Omental fat pad (tissue), 4 donors: Measurements from ENCODE around the gene SVEP1. TPM values are rescaled to one million over a fixed set of nuclear protein-coding genes. Genes with fewer than 3 reads are reported as not detected.

Source experiments
- ATAC-seq: fragments of 150-250 bp; one replicate; pipeline ENCODE4 v1.9.1; 2016; ENCODE audit warnings: mild to moderate bottlenecking, moderate library complexity; ENCODE audit not compliant: low FRiP score
- DNase-seq: peaks from one replicate; pipeline ENCODE4 v3.0.0-alpha.2; 2019; ENCODE audit warnings: low spot score
- CTCF ChIP-seq, 3 donors: fragments of 450-650 bp; IDR thresholded peaks; one replicate each; pipeline ENCODE4 v1.5.1; 2016 to 2017; ENCODE audit warnings: antibody characterized with exemption in 3 of 3, mild to moderate bottlenecking in 3 of 3, moderate library complexity in 2 of 3
- small RNA-seq: library from RNA; depleted of rRNA; stranded (forward); fragments of <200 nt; gene quantifications from one replicate; pipeline ENCODE3, GENCODE V24; 2016
- total RNA-seq, 4 donors: library from RNA; depleted of rRNA; stranded (reverse); fragments of >200 nt; gene quantifications; one replicate each; pipeline ENCODE4 v1.1.0, GENCODE V29; 2016

The SVEP1 gene
- total RNA-seq, 4 donors from 2014 or later = 140 to 465 (median 209) TPM

GRCh38 chr9:110319781-110320492 is 259.6 kb downstream of the SVEP1 start:
- DNase-seq = no peak
- ATAC-seq = no peak
- TF ChIP-seq CTCF (IDR thresholded peaks at IDR 0.05) = no peak

- no peak for ATAC-seq
- no peak for DNase-seq
- TF ChIP-seq CTCF (IDR thresholded peaks at IDR 0.05) = no peak
Observed at GRCh38 chr9:110317911-110318310, 261.6 kb downstream of the SVEP1 start.

- ATAC-seq = no peak
- TF ChIP-seq CTCF (IDR thresholded peaks at IDR 0.05) = no peak
- no peak for DNase-seq
Observed at GRCh38 chr9:110316261-110317075, 263.1 kb downstream of the SVEP1 start.

Small RNA genes lying within 50 kb of the gene (small RNA-seq; reads per million reads assigned to genes)
- not detected for gene RNU6-1039P

Other genes with a start within 250 kb of the SVEP1 start
- gene TXNDC8, start 241.9 kb downstream of the SVEP1 start, total RNA-seq = not detected
- under 1 TPM in 2 of 4 donors, not detected in 2; 0.31 to 0.37 TPM for gene MUSK, start 89.0 kb upstream of the SVEP1 start, total RNA-seq